Measurements from ENCODE around the gene CXCR5. TPM values are rescaled to one million over a fixed set of nuclear protein-coding genes. Genes with fewer than 3 reads are reported as not detected.

Gene CXCR5
- total RNA-seq, 1 donor from 2014 or later: not detected

GRCh38 chr11:118885831-118886565, 2.3 kb downstream of the CXCR5 start:
- no peaks in the 10 kb centered on the region for H3K27me3 ChIP-seq (ENCODE audit: control insufficient read depth, insufficient read depth, low read length)
- no peaks in the 10 kb centered on the region for H3K36me3 ChIP-seq (ENCODE audit: control insufficient read depth, insufficient read depth, low read length)
- DNase-seq (ENCODE audit: low read depth): no peak
- no peak for TF ChIP-seq CTCF (IDR thresholded peaks at IDR 0.05; ENCODE audit: insufficient read depth, low read length, severe bottlenecking)
- H3K4me3 ChIP-seq (ENCODE audit: low read depth, low read length): no peak overlapping the region
- no peak for FAIRE-seq

- no peak for DNase-seq (ENCODE audit: low read depth)
- no peak overlapping the region for H3K4me3 ChIP-seq (ENCODE audit: low read depth, low read length)
- no peaks in the 10 kb centered on the region for H3K36me3 ChIP-seq (ENCODE audit: control insufficient read depth, insufficient read depth, low read length)
- TF ChIP-seq CTCF (IDR thresholded peaks at IDR 0.05; ENCODE audit: insufficient read depth, low read length, severe bottlenecking): no peak
- no peaks in the 10 kb centered on the region for H3K27me3 ChIP-seq (ENCODE audit: control insufficient read depth, insufficient read depth, low read length)
- FAIRE-seq: no peak
Observed at GRCh38 chr11:118886681-118887111, 3.0 kb downstream of the CXCR5 start.

- FAIRE-seq (no peak), DNase-seq (ENCODE audit: low read depth) (no peak)
- no peak overlapping the region for H3K4me3 ChIP-seq (ENCODE audit: low read depth, low read length)
- TF ChIP-seq CTCF (IDR thresholded peaks at IDR 0.05; ENCODE audit: insufficient read depth, low read length, severe bottlenecking): no peak
- H3K27me3 ChIP-seq (ENCODE audit: control insufficient read depth, insufficient read depth, low read length): no peaks in the 10 kb centered on the region
- no peaks in the 10 kb centered on the region for H3K36me3 ChIP-seq (ENCODE audit: control insufficient read depth, insufficient read depth, low read length)
Observed at GRCh38 chr11:118887206-118887605, 3.5 kb downstream of the CXCR5 start.

- FAIRE-seq (no peak), DNase-seq (ENCODE audit: low read depth) (no peak)
- Histone ChIP-seq H3K36me3 (ENCODE audit: control insufficient read depth, insufficient read depth, low read length) (no peaks in the 10 kb centered on the region), H3K27me3 (ENCODE audit: control insufficient read depth, insufficient read depth, low read length) (no peaks in the 10 kb centered on the region), H3K4me3 (ENCODE audit: low read depth, low read length) (no peak overlapping the region)
- no peak for TF ChIP-seq CTCF (IDR thresholded peaks at IDR 0.05; ENCODE audit: insufficient read depth, low read length, severe bottlenecking)
Observed at GRCh38 chr11:118888398-118888797, 4.7 kb downstream of the CXCR5 start.

GRCh38 chr11:118889797-118890196, 6.1 kb downstream of the CXCR5 start:
- FAIRE-seq: no peak
- Histone ChIP-seq H3K36me3 (ENCODE audit: control insufficient read depth, insufficient read depth, low read length) (no peaks in the 10 kb centered on the region), H3K27me3 (ENCODE audit: control insufficient read depth, insufficient read depth, low read length) (no peaks in the 10 kb centered on the region), H3K4me3 (ENCODE audit: low read depth, low read length) (no peak overlapping the region)
- DNase-seq (ENCODE audit: low read depth): no peak
- no peak for TF ChIP-seq CTCF (IDR thresholded peaks at IDR 0.05; ENCODE audit: insufficient read depth, low read length, severe bottlenecking)

GRCh38 chr11:118892514-118892913, 8.8 kb downstream of the CXCR5 start:
- no peak overlapping the region for H3K4me3 ChIP-seq (ENCODE audit: low read depth, low read length)
- H3K36me3 ChIP-seq (ENCODE audit: control insufficient read depth, insufficient read depth, low read length): no peaks in the 10 kb centered on the region
- TF ChIP-seq CTCF (IDR thresholded peaks at IDR 0.05; ENCODE audit: insufficient read depth, low read length, severe bottlenecking): no peak
- no peaks in the 10 kb centered on the region for H3K27me3 ChIP-seq (ENCODE audit: control insufficient read depth, insufficient read depth, low read length)
- DNase-seq (ENCODE audit: low read depth) (no peak), FAIRE-seq (no peak)

Measured in bronchial epithelial cell (primary cell).